ENCODE measurements around the gene FBXL5.

Gene FBXL5

GRCh38 chr4:15672101-15672500 is 16.9 kb upstream of the FBXL5 start:
- no peak for DNase-seq (ENCODE audit: low read depth)
- no peak overlapping the region for H3K4me3 ChIP-seq (ENCODE audit: low read depth, low read length)
- no peak for TF ChIP-seq CTCF (IDR thresholded peaks at IDR 0.05; ENCODE audit: low read depth, low read length, missing control alignments)
- in situ Hi-C loops (cut with HindIII; ENCODE audit: low sequenced_read_pairs) = no loop called here

- TF ChIP-seq CTCF (IDR thresholded peaks at IDR 0.05; ENCODE audit: low read depth, low read length, missing control alignments) = no peak
- no peak for DNase-seq (ENCODE audit: low read depth)
- in situ Hi-C loops (cut with HindIII; ENCODE audit: low sequenced_read_pairs) = no loop called here
- no peak overlapping the region for H3K4me3 ChIP-seq (ENCODE audit: low read depth, low read length)
Observed at GRCh38 chr4:15670576-15670975, 15.4 kb upstream of the FBXL5 start.

GRCh38 chr4:15668566-15669435 is 13.6 kb upstream of the FBXL5 start:
- no peak for TF ChIP-seq CTCF (IDR thresholded peaks at IDR 0.05; ENCODE audit: low read depth, low read length, missing control alignments)

GRCh38 chr4:15667006-15667405 is 11.8 kb upstream of the FBXL5 start:
- in situ Hi-C loops (cut with HindIII; ENCODE audit: low sequenced_read_pairs) = no loop called here
- TF ChIP-seq CTCF (IDR thresholded peaks at IDR 0.05; ENCODE audit: low read depth, low read length, missing control alignments) = no peak
- H3K4me3 ChIP-seq (ENCODE audit: low read depth, low read length) = no peak overlapping the region
- no peak for DNase-seq (ENCODE audit: low read depth)

More at GRCh38 chr4:15668566-15669435, 13.6 kb upstream of the FBXL5 start:
- DNase-seq (ENCODE audit: low read depth) = no peak
- in situ Hi-C loops (cut with HindIII; ENCODE audit: low sequenced_read_pairs) = no loop called here
- H3K4me3 ChIP-seq (ENCODE audit: low read depth, low read length) = no peak overlapping the region

GRCh38 chr4:15665753-15666365 is 10.7 kb upstream of the FBXL5 start:
- DNase-seq (ENCODE audit: low read depth) = no peak
- no peak overlapping the region for H3K4me3 ChIP-seq (ENCODE audit: low read depth, low read length)
- in situ Hi-C loops (cut with HindIII; ENCODE audit: low sequenced_read_pairs) = no loop called here
- no peak for TF ChIP-seq CTCF (IDR thresholded peaks at IDR 0.05; ENCODE audit: low read depth, low read length, missing control alignments)

- no peak for TF ChIP-seq CTCF (IDR thresholded peaks at IDR 0.05; ENCODE audit: low read depth, low read length, missing control alignments)
- in situ Hi-C loops (cut with HindIII; ENCODE audit: low sequenced_read_pairs) = no loop called here
- DNase-seq (ENCODE audit: low read depth) = no peak
- H3K4me3 ChIP-seq (ENCODE audit: low read depth, low read length) = no peak overlapping the region
Observed at GRCh38 chr4:15659768-15660570, 4.8 kb upstream of the FBXL5 start.
